ENCODE results near the gene NMU.
"Not testable (repeated sequence)": the region's sequence is repeated elsewhere in the genome, so short reads cannot be mapped to it uniquely, and the experiment has no call there.

Gene NMU

GRCh38 chr4:55635741-55636655, at the start of gene NMU:
Gene NMU (minus strand): TSS chr4:55636298. CDS start chr4:55636192, 106 bp downstream.
- peak in 2 of 4 experiments; percentile 8 to 28 for DNase-seq (ENCODE audit: low read depth in 4 of 4, low spot score in 1 of 4)

- no peak for DNase-seq (ENCODE audit: low read depth in 4 of 4, low spot score in 1 of 4)
Measured at GRCh38 chr4:55684276-55684675, 48.2 kb upstream of the NMU start.

GRCh38 chr4:55682797-55683196, 46.7 kb upstream of the NMU start:
- not testable (repeated sequence) for DNase-seq (ENCODE audit: low read depth in 4 of 4, low spot score in 1 of 4)

- no peak for DNase-seq (ENCODE audit: low read depth in 4 of 4, low spot score in 1 of 4)
Measured at GRCh38 chr4:55682295-55682694, 46.2 kb upstream of the NMU start.

GRCh38 chr4:55681430-55681829, 45.3 kb upstream of the NMU start:
- no peak for DNase-seq (ENCODE audit: low read depth in 4 of 4, low spot score in 1 of 4)

- DNase-seq (ENCODE audit: low read depth in 4 of 4, low spot score in 1 of 4): no peak
Measured at GRCh38 chr4:55675196-55675793, 39.2 kb upstream of the NMU start.

GRCh38 chr4:55673424-55673823, 37.3 kb upstream of the NMU start:
- DNase-seq (ENCODE audit: low read depth in 4 of 4, low spot score in 1 of 4): no peak

GRCh38 chr4:55671667-55672066, 35.6 kb upstream of the NMU start:
- no peak for DNase-seq (ENCODE audit: low read depth in 4 of 4, low spot score in 1 of 4)

- DNase-seq (ENCODE audit: low read depth in 4 of 4, low spot score in 1 of 4): no peak
Measured at GRCh38 chr4:55670695-55671094, 34.6 kb upstream of the NMU start.

GRCh38 chr4:55668449-55668848, 32.4 kb upstream of the NMU start:
- DNase-seq (ENCODE audit: low read depth in 4 of 4, low spot score in 1 of 4): no peak

GRCh38 chr4:55666535-55666934, 30.4 kb upstream of the NMU start:
- no peak for DNase-seq (ENCODE audit: low read depth in 4 of 4, low spot score in 1 of 4)

- no peak for DNase-seq (ENCODE audit: low read depth in 4 of 4, low spot score in 1 of 4)
Measured at GRCh38 chr4:55663145-55663544, 27.0 kb upstream of the NMU start.

GRCh38 chr4:55661398-55662056, 25.4 kb upstream of the NMU start:
- no peak for DNase-seq (ENCODE audit: low read depth in 4 of 4, low spot score in 1 of 4)

- DNase-seq (ENCODE audit: low read depth in 4 of 4, low spot score in 1 of 4): no peak
Measured at GRCh38 chr4:55658657-55659056, 22.6 kb upstream of the NMU start.

- no peak for DNase-seq (ENCODE audit: low read depth in 4 of 4, low spot score in 1 of 4)
Measured at GRCh38 chr4:55654131-55654530, 18.0 kb upstream of the NMU start.

- DNase-seq (ENCODE audit: low read depth in 4 of 4, low spot score in 1 of 4): no peak
Measured at GRCh38 chr4:55650483-55650882, 14.4 kb upstream of the NMU start.

- DNase-seq (ENCODE audit: low read depth in 4 of 4, low spot score in 1 of 4): no peak
Measured at GRCh38 chr4:55637272-55637820, 1.2 kb upstream of the NMU start.

GRCh38 chr4:55636656-55636999, 530 bp upstream of the NMU start:
- no peak for DNase-seq (ENCODE audit: low read depth in 4 of 4, low spot score in 1 of 4)

- DNase-seq (ENCODE audit: low read depth in 4 of 4, low spot score in 1 of 4): no peak
Measured at GRCh38 chr4:55635282-55635681, 816 bp downstream of the NMU start.

- no peak for DNase-seq (ENCODE audit: low read depth in 4 of 4, low spot score in 1 of 4)
Measured at GRCh38 chr4:55634417-55635128, 1.5 kb downstream of the NMU start.

- DNase-seq (ENCODE audit: low read depth in 4 of 4, low spot score in 1 of 4): no peak
Measured at GRCh38 chr4:55633903-55634302, 2.2 kb downstream of the NMU start.
